22Rv1 (cell line): Measurements from ENCODE around the gene FAM200B.

Source experiments
- ZFX ChIP-seq: fragments of 450-650 bp; IDR thresholded peaks from 2 replicates; pipeline ENCODE4 v1.6.1; 2017; ENCODE audit warnings: antibody characterized with exemption, borderline replicate concordance
- TF ChIP-seq, protein P1 (sequence below): fragments of 450-650 bp; IDR thresholded peaks from 2 replicates; pipeline ENCODE4 v1.5.1; 2017; ENCODE audit warnings: mild to moderate bottlenecking

DNA sequence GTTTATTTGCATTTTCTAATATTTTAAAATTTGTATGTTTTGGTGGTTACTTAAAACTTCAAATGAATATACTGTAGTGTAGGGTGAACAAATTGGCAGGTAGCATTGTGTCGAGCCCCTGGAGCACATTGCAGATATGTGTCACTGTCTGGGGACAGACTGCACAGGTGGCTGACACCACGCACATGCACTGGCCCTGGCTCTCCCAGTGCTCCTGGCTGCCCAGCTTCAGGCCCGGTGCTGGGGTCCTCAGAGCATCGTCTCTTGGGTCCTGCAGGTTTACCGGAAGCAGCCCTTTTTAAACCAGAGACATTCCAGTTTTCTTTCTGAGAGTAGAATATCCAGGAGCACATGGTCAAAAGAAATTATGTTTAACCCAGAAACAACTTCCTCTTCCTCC lies 36.8 kb downstream of the FAM200B start:
- TF ChIP-seq, protein P1, sequence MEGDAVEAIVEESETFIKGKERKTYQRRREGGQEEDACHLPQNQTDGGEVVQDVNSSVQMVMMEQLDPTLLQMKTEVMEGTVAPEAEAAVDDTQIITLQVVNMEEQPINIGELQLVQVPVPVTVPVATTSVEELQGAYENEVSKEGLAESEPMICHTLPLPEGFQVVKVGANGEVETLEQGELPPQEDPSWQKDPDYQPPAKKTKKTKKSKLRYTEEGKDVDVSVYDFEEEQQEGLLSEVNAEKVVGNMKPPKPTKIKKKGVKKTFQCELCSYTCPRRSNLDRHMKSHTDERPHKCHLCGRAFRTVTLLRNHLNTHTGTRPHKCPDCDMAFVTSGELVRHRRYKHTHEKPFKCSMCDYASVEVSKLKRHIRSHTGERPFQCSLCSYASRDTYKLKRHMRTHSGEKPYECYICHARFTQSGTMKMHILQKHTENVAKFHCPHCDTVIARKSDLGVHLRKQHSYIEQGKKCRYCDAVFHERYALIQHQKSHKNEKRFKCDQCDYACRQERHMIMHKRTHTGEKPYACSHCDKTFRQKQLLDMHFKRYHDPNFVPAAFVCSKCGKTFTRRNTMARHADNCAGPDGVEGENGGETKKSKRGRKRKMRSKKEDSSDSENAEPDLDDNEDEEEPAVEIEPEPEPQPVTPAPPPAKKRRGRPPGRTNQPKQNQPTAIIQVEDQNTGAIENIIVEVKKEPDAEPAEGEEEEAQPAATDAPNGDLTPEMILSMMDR: no peak
- no peak for TF ChIP-seq ZFX
